ENCODE results near the gene NDUFB10. TPM values are rescaled to one million over a fixed set of nuclear protein-coding genes. Genes with fewer than 3 reads are reported as not detected.
"Not testable (repeated sequence)": the region's sequence is repeated elsewhere in the genome, so short reads cannot be mapped to it uniquely, and the experiment has no call there.

Gene NDUFB10
- polyA plus RNA-seq, 1 donor = 145 TPM

GRCh38 chr16:1946495-1947368 is 12.6 kb upstream of the NDUFB10 start:
- DNase-seq = no peak

GRCh38 chr16:1947369-1947670 is 12.0 kb upstream of the NDUFB10 start:
- no peak for DNase-seq

- DNase-seq = no peak
Observed at GRCh38 chr16:1949507-1949906, 9.8 kb upstream of the NDUFB10 start.

- no peak for DNase-seq
Observed at GRCh38 chr16:1950047-1950446, 9.3 kb upstream of the NDUFB10 start.

GRCh38 chr16:1950559-1950958 is 8.8 kb upstream of the NDUFB10 start:
- DNase-seq = no peak

- DNase-seq = no peak
Observed at GRCh38 chr16:1953734-1954133, 5.6 kb upstream of the NDUFB10 start.

GRCh38 chr16:1957434-1958142 is 1.8 kb upstream of the NDUFB10 start:
- DNase-seq = not testable (repeated sequence)

GRCh38 chr16:1958143-1958491 is 1.2 kb upstream of the NDUFB10 start:
- DNase-seq = not testable (repeated sequence)

- DNase-seq = no peak
Observed at GRCh38 chr16:1958715-1959268, 546 bp upstream of the NDUFB10 start.

GRCh38 chr16:1960665-1961630 is 1.6 kb downstream of the NDUFB10 start:
- no peak for DNase-seq

GRCh38 chr16:1961651-1962067 is 2.3 kb downstream of the NDUFB10 start:
- no peak for DNase-seq

- DNase-seq = not testable (repeated sequence)
Observed at GRCh38 chr16:1962161-1963153, 3.1 kb downstream of the NDUFB10 start.

GRCh38 chr16:1963806-1964505 is 4.6 kb downstream of the NDUFB10 start:
- peak; percentile 50 for DNase-seq

- peak; percentile 99 for DNase-seq
Observed at GRCh38 chr16:1964506-1965395, 5.4 kb downstream of the NDUFB10 start, which contains the start of gene RPS2. Gene RPS2, minus strand, starts transcription at chr16:1964826. Its CDS starts 201 bp downstream, at chr16:1964625.

- no peak for DNase-seq
Observed at GRCh38 chr16:1965396-1966001, 6.2 kb downstream of the NDUFB10 start.

- no peak for DNase-seq
Observed at GRCh38 chr16:1966460-1966859, 7.1 kb downstream of the NDUFB10 start, which contains the start of gene RNF151. Gene RNF151, plus strand, starts transcription at chr16:1966856. Its CDS starts 26 bp downstream, at chr16:1966882.

- DNase-seq = no peak
Observed at GRCh38 chr16:1968146-1968953, 9.0 kb downstream of the NDUFB10 start.
